Cardiac fibroblast (primary cell): ENCODE results near the gene YAF2.
A peak's percentile ranks its signal among the peaks of the same experiment; 100 is the strongest.

Source experiments
- DNase-seq, 2 donors: peaks; one replicate each; pipeline versions ENCODE4 v3.0.0 to v3.0.0-alpha.2; 2010; ENCODE audit warnings: low read depth in 2 of 2
- H3K4me3 ChIP-seq, 2 donors: replicated peaks in 1 of 2; 1 replicate in 1 of 2; 2 replicates in 1 of 2; pipeline ENCODE4 v1.5.1; 2011; ENCODE audit warnings: low read depth in 2 of 2, low read length in 2 of 2, mild to moderate bottlenecking in 2 of 2, moderate library complexity in 1 of 2
- CTCF ChIP-seq: IDR thresholded peaks from one replicate; pipeline ENCODE4 v1.5.1; 2011; ENCODE audit warnings: low read depth, mild to moderate bottlenecking, low read length, inconsistent platforms

YAF2 gene

DNA sequence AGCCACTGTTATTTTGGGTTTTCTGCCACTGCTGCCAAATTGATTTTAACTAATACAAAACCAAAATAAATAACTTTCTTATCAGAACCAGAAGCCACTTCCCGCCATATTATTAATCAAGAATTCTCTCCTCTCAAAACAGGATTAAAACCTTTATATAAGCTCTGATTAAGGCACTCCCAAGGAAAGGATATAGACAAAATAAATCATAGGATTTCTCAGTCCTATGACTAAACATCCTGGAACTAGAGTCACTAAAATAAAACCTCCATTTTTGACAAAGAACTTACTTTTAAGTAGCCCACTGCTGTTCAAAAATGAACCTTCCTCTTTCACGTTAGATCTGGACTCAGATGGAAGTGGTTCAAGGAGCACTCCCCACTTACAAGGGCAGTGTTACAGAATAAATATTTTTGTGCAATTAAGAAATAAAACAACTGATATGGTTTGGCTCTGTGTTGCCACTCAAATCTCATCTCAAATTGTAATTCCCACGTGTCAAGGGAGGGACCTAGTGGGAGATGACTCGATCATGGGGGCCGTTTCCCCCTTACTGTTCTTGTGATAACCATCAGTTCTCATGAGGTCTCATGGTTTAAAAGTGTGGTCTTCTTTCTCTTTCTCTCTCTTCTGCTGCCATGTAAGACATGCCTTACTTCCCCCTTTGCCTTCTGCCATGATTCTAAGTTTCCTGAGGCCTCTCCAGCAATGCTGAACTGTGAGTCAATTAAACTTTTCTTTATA is 119.7 kb downstream of the YAF2 start:
- TF ChIP-seq CTCF: no peak
- peak in 1 of 2 donors; percentile 42 for DNase-seq
- no peak overlapping the region for H3K4me3 ChIP-seq

DNA sequence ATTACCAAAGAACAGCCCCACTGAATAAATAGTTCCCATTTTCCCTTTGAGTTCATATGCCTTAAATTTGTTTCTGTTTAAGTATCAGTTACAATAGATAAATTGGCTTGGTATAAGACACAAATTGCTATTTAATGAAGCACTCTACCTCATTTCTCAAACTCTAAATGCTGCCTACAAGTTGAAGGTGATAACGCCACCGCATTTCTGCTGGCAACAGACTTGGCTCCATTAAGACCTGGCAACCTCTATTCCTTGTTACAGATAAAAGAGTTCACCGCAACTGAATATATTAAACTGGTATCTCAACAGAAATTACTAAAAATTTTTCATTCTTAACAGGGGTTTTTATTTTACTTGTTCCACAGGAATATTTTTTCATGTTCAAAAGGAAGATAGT is 129.0 kb downstream of the YAF2 start:
- no peak for TF ChIP-seq CTCF
- DNase-seq: no peak
- no peak overlapping the region for H3K4me3 ChIP-seq
